Pulmonary artery endothelial cell (primary cell): Measurements from ENCODE around the gene BICD1. TPM values are rescaled to one million over a fixed set of nuclear protein-coding genes. Genes with fewer than 3 reads are reported as not detected.
A peak's percentile ranks its signal among the peaks of the same experiment; 100 is the strongest.
"Not testable (repeated sequence)": the region's sequence is repeated elsewhere in the genome, so short reads cannot be mapped to it uniquely, and the experiment has no call there.

Experiments used
- DNase-seq: peaks from one replicate; pipeline ENCODE4 v3.0.0-alpha.2; 2011; ENCODE audit warnings: low read depth, low spot score
- total RNA-seq: library from RNA; depleted of rRNA; stranded (reverse); fragments of >200 nt; gene quantifications from 2 replicates; pipeline ENCODE4 v1.2.3, GENCODE V29; 2014

BICD1 gene
- total RNA-seq, 1 donor from 2014 or later: 8.2 TPM

GRCh38 chr12:32242641-32243040 is 136.0 kb downstream of the BICD1 start:
- no peak for DNase-seq

GRCh38 chr12:32248441-32249140 is 141.9 kb downstream of the BICD1 start:
- DNase-seq: no peak

GRCh38 chr12:32249777-32250176 is 143.1 kb downstream of the BICD1 start:
- no peak for DNase-seq

GRCh38 chr12:32252199-32253073 is 145.8 kb downstream of the BICD1 start:
- DNase-seq: no peak

- DNase-seq: no peak
Observed at GRCh38 chr12:32253154-32253790, 146.6 kb downstream of the BICD1 start.

- DNase-seq: no peak
Observed at GRCh38 chr12:32254260-32254956, 147.8 kb downstream of the BICD1 start.

GRCh38 chr12:32255588-32255987 is 148.9 kb downstream of the BICD1 start:
- no peak for DNase-seq

- DNase-seq: no peak
Observed at GRCh38 chr12:32257695-32258496, 151.2 kb downstream of the BICD1 start.

GRCh38 chr12:32260696-32261095 is 154.0 kb downstream of the BICD1 start:
- no peak for DNase-seq

- no peak for DNase-seq
Observed at GRCh38 chr12:32261638-32262037, 155.0 kb downstream of the BICD1 start.

GRCh38 chr12:32264961-32265360 is 158.3 kb downstream of the BICD1 start:
- DNase-seq: peak; percentile 64

- DNase-seq: no peak
Observed at GRCh38 chr12:32265456-32265855, 158.8 kb downstream of the BICD1 start.

- no peak for DNase-seq
Observed at GRCh38 chr12:32265951-32266350, 159.3 kb downstream of the BICD1 start.

GRCh38 chr12:32266756-32267155 is 160.1 kb downstream of the BICD1 start:
- DNase-seq: no peak

- peak; percentile 49 for DNase-seq
Observed at GRCh38 chr12:32270818-32271710, 164.4 kb downstream of the BICD1 start.

- DNase-seq: no peak
Observed at GRCh38 chr12:32272465-32272864, 165.8 kb downstream of the BICD1 start.

GRCh38 chr12:32273063-32273522 is 166.4 kb downstream of the BICD1 start:
- no peak for DNase-seq

GRCh38 chr12:32273712-32274111 is 167.1 kb downstream of the BICD1 start:
- DNase-seq: no peak

GRCh38 chr12:32274665-32275064 is 168.0 kb downstream of the BICD1 start:
- no peak for DNase-seq

- not testable (repeated sequence) for DNase-seq
Observed at GRCh38 chr12:32275520-32275919, 168.9 kb downstream of the BICD1 start.
